ENCODE data around the gene MID2.

MID2 gene

GRCh38 chrX:107823456-107823855, 2.2 kb upstream of the MID2 start:
- Histone ChIP-seq H3K36me3 (ENCODE audit: insufficient read depth, low read length) (no peaks in the 10 kb centered on the region), H4K20me1 (ENCODE audit: insufficient read depth, low read length, poor library complexity, severe bottlenecking) (no peaks in the 10 kb centered on the region), H3K27me3 (ENCODE audit: insufficient read depth, low read length, poor library complexity, severe bottlenecking) (no peaks in the 10 kb centered on the region), H3K9me3 (ENCODE audit: insufficient read depth, low read depth, low read length) (no peaks in the 10 kb centered on the region; the same call in 1 of the 2 replicates), H3K4me1 (ENCODE audit: insufficient read depth, low read length, poor library complexity, severe bottlenecking) (peaks cover 12% of the 10 kb centered on the region), H3K9ac (ENCODE audit: low read depth, low read length, poor library complexity, severe bottlenecking) (no peak overlapping the region), H2AFZ (ENCODE audit: low read length) (no peak overlapping the region), H3K79me2 (ENCODE audit: insufficient read depth, low read length) (no peaks in the 10 kb centered on the region), H3F3A (ENCODE audit: low read depth) (no peaks in the 10 kb centered on the region), H3K4me2 (ENCODE audit: low read depth, low read length, poor library complexity, severe bottlenecking) (no peak overlapping the region), H3K9me2 (replicated peaks; ENCODE audit: low read depth, low read length) (no peaks in the 10 kb centered on the region), H3K4me3 (ENCODE audit: low read length, poor library complexity, severe bottlenecking) (no peak overlapping the region)
- no peak for TF ChIP-seq EZH2phosphoT487 (IDR thresholded peaks at IDR 0.05; ENCODE audit: borderline replicate concordance)
- TF ChIP-seq CTCF (conservative IDR thresholded peaks at IDR 0.05; ENCODE audit: low read length), result no peak

DNA sequence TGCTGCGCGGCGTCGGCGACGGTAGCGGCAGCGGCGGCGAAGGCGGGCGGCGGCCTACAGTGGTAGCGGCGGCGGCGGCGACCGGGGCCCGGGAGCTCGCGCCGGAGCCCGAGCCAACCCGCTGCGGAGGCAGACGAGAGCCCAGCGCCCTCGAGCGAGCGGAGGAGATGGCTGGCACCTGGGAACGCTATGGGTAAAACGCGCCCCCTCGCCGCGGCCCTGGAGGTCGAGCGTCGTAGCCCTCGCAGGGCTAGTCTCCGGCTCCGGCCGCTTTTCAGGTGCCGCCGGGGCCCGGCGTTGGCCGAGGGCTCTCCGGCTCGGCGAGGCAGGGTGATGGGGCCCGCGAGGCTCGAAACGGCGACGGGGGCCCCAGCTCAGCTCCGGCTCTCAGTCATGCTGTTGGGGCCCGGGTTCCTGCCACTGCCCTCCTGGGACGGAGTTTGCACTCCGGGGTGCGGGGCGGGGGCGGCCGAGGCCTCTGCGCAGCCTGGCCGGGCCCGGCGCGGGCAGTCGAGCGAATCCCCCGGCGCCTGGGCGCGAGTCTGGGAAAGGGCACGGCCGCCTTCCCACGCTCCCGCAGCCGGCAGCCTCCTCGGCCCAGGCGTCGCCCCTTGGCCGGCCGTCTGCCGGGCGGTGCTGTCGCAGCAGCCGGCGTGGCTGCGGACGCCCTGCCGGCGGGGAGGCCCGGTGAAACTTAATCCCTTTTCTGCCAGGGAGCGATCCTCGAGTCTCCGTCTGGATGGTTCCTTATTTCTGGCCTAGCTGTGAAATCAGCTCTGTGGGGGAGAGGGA, 768 bp downstream of the MID2 start:
- peak overlapping the region; percentile 65 for H3K4me2 ChIP-seq (ENCODE audit: low read depth, low read length, poor library complexity, severe bottlenecking)

DNA sequence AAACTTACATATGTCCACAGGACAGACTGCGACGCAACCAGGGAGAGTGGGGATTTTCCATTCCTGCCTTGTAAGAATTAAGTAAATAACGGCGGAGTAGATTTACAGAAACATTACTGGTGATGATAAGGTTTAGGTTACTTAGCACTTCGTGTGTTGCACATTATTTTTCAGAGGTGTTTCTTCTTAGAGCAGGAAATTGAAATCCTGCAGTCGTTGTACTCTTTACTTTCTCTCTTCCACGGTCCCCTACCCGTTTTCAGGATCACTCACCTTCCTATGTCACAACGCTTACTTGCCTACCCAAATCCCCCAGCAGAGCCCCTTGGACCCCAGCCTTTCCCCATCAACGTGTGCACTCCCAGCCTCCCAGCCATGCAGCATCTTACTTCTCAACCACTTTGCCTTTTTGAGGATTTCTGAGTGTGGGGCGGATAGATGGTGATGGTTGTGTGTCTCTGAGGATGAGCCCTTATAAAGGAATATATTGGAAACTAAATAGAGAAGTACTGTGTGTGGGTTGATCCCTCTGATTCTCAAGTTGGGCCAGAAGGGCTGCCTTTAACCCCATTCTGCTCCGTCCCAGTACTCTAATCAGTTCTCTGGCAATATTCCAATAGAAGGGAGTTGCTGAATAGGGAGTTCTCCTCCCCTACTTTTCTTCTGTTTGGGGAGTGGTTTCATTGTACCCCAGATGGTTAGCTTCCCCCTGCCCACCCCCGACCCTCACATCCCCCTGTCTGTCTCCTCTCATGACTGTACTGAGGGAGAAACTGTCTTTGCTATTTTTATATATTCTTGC, 1.6 kb downstream of the MID2 start:
- no peaks in the 10 kb centered on the region for H3K9me2 ChIP-seq (replicated peaks; ENCODE audit: low read depth, low read length)
- H2AFZ ChIP-seq (ENCODE audit: low read length), result no peak overlapping the region
- H3K9me3 ChIP-seq (ENCODE audit: insufficient read depth, low read depth, low read length), result no peaks in the 10 kb centered on the region
- H4K20me1 ChIP-seq (ENCODE audit: insufficient read depth, low read length, poor library complexity, severe bottlenecking), result no peaks in the 10 kb centered on the region
- no peaks in the 10 kb centered on the region for H3F3A ChIP-seq (ENCODE audit: low read depth)
- no peaks in the 10 kb centered on the region for H3K79me2 ChIP-seq (ENCODE audit: insufficient read depth, low read length)
- TF ChIP-seq CTCF (conservative IDR thresholded peaks at IDR 0.05; ENCODE audit: low read length) (no peak), EZH2phosphoT487 (IDR thresholded peaks at IDR 0.05; ENCODE audit: borderline replicate concordance) (no peak)
- no peaks in the 10 kb centered on the region for H3K36me3 ChIP-seq (ENCODE audit: insufficient read depth, low read length)
- no peaks in the 10 kb centered on the region for H3K27me3 ChIP-seq (ENCODE audit: insufficient read depth, low read length, poor library complexity, severe bottlenecking)
- H3K9ac ChIP-seq (ENCODE audit: low read depth, low read length, poor library complexity, severe bottlenecking), result no peak overlapping the region
- H3K4me2 ChIP-seq (ENCODE audit: low read depth, low read length, poor library complexity, severe bottlenecking), result peak overlapping the region; percentile 57
- peak overlapping the region; percentile 53 for H3K4me3 ChIP-seq (ENCODE audit: low read length, poor library complexity, severe bottlenecking)
- H3K4me1 ChIP-seq (ENCODE audit: insufficient read depth, low read length, poor library complexity, severe bottlenecking), result peaks cover 12% of the 10 kb centered on the region

More for the DNA sequence above, 768 bp downstream of the MID2 start:
- Histone ChIP-seq H3K9me3 (ENCODE audit: insufficient read depth, low read depth, low read length) (no peaks in the 10 kb centered on the region), H3K4me3 (ENCODE audit: low read length, poor library complexity, severe bottlenecking) (peak overlapping the region; percentile 75), H3K27me3 (ENCODE audit: insufficient read depth, low read length, poor library complexity, severe bottlenecking) (no peaks in the 10 kb centered on the region), H3K9me2 (replicated peaks; ENCODE audit: low read depth, low read length) (no peaks in the 10 kb centered on the region), H4K20me1 (ENCODE audit: insufficient read depth, low read length, poor library complexity, severe bottlenecking) (no peaks in the 10 kb centered on the region), H3K79me2 (ENCODE audit: insufficient read depth, low read length) (no peaks in the 10 kb centered on the region), H3F3A (ENCODE audit: low read depth) (no peaks in the 10 kb centered on the region), H2AFZ (ENCODE audit: low read length) (peak overlapping the region; percentile 85; the same call in 1 of the 2 replicates), H3K36me3 (ENCODE audit: insufficient read depth, low read length) (no peaks in the 10 kb centered on the region), H3K9ac (ENCODE audit: low read depth, low read length, poor library complexity, severe bottlenecking) (peak overlapping the region; percentile 68), H3K4me1 (ENCODE audit: insufficient read depth, low read length, poor library complexity, severe bottlenecking) (peaks cover 12% of the 10 kb centered on the region)
- TF ChIP-seq EZH2phosphoT487 (IDR thresholded peaks at IDR 0.05; ENCODE audit: borderline replicate concordance) (no peak), CTCF (conservative IDR thresholded peaks at IDR 0.05; ENCODE audit: low read length) (no peak)
